SU-DHL-6 (cell line): ENCODE results near the gene CCDC90B.

Experiments used
- EZH2phosphoT487 ChIP-seq: fragments of 200-600 bp; sonication (generic), shearing (Covaris generic); conservative IDR thresholded peaks from 2 replicates; pipeline ENCODE4 v1.6.1; 2018; ENCODE audit warnings: mild to moderate bottlenecking, antibody characterized with exemption, low read length, moderate library complexity, mixed read lengths
- TF ChIP-seq, protein P1 (sequence below): fragments of 200-600 bp; sonication (generic); IDR thresholded peaks from one replicate; pipeline ENCODE4 v1.5.1; 2017; ENCODE audit warnings: antibody characterized with exemption, mild to moderate bottlenecking, low read length, moderate library complexity; ENCODE audit not compliant: insufficient read depth, poor library complexity, severe bottlenecking

DNA sequence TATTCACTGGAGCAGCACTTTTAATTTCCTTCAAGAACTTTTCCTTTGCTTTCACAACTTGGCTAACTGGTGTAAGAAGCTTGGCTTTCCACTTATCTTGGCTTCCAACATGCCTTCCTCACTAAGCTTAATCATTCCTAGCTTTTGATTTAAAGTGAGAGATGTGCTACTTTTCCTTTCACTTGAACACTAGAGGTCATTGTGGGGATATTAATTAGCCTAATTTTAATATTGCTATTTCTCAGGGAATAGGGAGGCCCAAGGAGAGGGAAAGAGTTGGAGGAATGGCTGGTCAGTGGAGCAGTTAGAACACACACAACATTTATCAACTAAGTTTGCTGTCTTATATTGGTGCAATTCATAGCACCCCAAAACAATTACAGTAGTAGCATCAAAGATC lies 24.6 kb upstream of the CCDC90B start:
- TF ChIP-seq, protein P1, sequence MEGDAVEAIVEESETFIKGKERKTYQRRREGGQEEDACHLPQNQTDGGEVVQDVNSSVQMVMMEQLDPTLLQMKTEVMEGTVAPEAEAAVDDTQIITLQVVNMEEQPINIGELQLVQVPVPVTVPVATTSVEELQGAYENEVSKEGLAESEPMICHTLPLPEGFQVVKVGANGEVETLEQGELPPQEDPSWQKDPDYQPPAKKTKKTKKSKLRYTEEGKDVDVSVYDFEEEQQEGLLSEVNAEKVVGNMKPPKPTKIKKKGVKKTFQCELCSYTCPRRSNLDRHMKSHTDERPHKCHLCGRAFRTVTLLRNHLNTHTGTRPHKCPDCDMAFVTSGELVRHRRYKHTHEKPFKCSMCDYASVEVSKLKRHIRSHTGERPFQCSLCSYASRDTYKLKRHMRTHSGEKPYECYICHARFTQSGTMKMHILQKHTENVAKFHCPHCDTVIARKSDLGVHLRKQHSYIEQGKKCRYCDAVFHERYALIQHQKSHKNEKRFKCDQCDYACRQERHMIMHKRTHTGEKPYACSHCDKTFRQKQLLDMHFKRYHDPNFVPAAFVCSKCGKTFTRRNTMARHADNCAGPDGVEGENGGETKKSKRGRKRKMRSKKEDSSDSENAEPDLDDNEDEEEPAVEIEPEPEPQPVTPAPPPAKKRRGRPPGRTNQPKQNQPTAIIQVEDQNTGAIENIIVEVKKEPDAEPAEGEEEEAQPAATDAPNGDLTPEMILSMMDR, result no peak
- TF ChIP-seq EZH2phosphoT487, result no peak
